HL-60 (cell line): Measurements from ENCODE around the gene PLSCR5.

ENCODE experiments used
- GABPA ChIP-seq: IDR thresholded peaks from 2 replicates; pipeline ENCODE4 v1.6.1; 2012; ENCODE audit warnings: low read depth
- POLR2AphosphoS5 ChIP-seq: IDR thresholded peaks from 2 replicates; pipeline ENCODE4 v1.6.1; 2012; ENCODE audit warnings: low read depth
- TF ChIP-seq, protein P1 (sequence below): IDR thresholded peaks from one replicate; pipeline ENCODE4 v1.5.1; 2011; ENCODE audit warnings: low read length, control low read depth, inconsistent platforms; ENCODE audit not compliant: insufficient read depth
- TF ChIP-seq, protein P2 (sequence below): IDR thresholded peaks from 2 replicates; pipeline ENCODE4 v1.6.1; 2012; ENCODE audit warnings: low read depth; ENCODE audit not compliant: insufficient replicate concordance

DNA sequence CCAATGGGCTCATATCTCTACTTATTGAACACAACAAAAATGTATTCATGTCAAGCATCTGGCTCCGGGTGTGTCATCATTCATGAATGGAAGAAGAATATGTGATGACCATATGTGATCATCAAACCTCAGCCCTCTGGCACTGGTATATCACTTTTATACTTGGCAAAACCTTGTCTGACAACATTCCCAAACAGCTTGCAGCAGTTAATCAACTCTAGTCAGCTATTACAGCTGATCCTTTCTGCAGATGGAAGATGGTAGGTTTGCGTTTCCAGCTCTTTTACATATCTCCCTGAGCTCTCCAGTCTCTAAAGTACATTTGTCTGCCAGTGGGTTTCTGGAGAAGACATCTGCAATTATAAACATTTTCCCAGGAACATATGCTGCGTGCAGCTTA, 6.6 kb downstream of the PLSCR5 start:
- TF ChIP-seq, protein P1, sequence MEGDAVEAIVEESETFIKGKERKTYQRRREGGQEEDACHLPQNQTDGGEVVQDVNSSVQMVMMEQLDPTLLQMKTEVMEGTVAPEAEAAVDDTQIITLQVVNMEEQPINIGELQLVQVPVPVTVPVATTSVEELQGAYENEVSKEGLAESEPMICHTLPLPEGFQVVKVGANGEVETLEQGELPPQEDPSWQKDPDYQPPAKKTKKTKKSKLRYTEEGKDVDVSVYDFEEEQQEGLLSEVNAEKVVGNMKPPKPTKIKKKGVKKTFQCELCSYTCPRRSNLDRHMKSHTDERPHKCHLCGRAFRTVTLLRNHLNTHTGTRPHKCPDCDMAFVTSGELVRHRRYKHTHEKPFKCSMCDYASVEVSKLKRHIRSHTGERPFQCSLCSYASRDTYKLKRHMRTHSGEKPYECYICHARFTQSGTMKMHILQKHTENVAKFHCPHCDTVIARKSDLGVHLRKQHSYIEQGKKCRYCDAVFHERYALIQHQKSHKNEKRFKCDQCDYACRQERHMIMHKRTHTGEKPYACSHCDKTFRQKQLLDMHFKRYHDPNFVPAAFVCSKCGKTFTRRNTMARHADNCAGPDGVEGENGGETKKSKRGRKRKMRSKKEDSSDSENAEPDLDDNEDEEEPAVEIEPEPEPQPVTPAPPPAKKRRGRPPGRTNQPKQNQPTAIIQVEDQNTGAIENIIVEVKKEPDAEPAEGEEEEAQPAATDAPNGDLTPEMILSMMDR: no peak
- TF ChIP-seq, protein P2, sequence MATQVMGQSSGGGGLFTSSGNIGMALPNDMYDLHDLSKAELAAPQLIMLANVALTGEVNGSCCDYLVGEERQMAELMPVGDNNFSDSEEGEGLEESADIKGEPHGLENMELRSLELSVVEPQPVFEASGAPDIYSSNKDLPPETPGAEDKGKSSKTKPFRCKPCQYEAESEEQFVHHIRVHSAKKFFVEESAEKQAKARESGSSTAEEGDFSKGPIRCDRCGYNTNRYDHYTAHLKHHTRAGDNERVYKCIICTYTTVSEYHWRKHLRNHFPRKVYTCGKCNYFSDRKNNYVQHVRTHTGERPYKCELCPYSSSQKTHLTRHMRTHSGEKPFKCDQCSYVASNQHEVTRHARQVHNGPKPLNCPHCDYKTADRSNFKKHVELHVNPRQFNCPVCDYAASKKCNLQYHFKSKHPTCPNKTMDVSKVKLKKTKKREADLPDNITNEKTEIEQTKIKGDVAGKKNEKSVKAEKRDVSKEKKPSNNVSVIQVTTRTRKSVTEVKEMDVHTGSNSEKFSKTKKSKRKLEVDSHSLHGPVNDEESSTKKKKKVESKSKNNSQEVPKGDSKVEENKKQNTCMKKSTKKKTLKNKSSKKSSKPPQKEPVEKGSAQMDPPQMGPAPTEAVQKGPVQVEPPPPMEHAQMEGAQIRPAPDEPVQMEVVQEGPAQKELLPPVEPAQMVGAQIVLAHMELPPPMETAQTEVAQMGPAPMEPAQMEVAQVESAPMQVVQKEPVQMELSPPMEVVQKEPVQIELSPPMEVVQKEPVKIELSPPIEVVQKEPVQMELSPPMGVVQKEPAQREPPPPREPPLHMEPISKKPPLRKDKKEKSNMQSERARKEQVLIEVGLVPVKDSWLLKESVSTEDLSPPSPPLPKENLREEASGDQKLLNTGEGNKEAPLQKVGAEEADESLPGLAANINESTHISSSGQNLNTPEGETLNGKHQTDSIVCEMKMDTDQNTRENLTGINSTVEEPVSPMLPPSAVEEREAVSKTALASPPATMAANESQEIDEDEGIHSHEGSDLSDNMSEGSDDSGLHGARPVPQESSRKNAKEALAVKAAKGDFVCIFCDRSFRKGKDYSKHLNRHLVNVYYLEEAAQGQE: no peak
- TF ChIP-seq POLR2AphosphoS5: no peak
- no peak for TF ChIP-seq GABPA
